GM13976 (cell line): Measurements from ENCODE around the gene MSI2.
"Not testable (repeated sequence)": the region's sequence is repeated elsewhere in the genome, so short reads cannot be mapped to it uniquely, and the experiment has no call there.

Source experiments
- DNase-seq: peaks from one replicate; pipeline ENCODE4 v3.0.0; 2012; ENCODE audit warnings: low spot score
- CTCF ChIP-seq: IDR thresholded peaks from 2 replicates; pipeline ENCODE4 v1.5.1; 2012; ENCODE audit warnings: borderline replicate concordance, mild to moderate bottlenecking; ENCODE audit not compliant: insufficient read depth; ENCODE audit errors: extremely low read depth, missing control alignments, control extremely low read depth
- in situ Hi-C: fragments of 300-500 bp; cut with MboI; formaldehyde crosslinking; loops from one replicate; pipeline ENCODE4 v1.12.0; 2022; ENCODE audit warnings: low sequenced_read_pairs, mixed read lengths, inconsistent platforms; ENCODE audit not compliant: unreplicated experiment

The MSI2 gene

DNA sequence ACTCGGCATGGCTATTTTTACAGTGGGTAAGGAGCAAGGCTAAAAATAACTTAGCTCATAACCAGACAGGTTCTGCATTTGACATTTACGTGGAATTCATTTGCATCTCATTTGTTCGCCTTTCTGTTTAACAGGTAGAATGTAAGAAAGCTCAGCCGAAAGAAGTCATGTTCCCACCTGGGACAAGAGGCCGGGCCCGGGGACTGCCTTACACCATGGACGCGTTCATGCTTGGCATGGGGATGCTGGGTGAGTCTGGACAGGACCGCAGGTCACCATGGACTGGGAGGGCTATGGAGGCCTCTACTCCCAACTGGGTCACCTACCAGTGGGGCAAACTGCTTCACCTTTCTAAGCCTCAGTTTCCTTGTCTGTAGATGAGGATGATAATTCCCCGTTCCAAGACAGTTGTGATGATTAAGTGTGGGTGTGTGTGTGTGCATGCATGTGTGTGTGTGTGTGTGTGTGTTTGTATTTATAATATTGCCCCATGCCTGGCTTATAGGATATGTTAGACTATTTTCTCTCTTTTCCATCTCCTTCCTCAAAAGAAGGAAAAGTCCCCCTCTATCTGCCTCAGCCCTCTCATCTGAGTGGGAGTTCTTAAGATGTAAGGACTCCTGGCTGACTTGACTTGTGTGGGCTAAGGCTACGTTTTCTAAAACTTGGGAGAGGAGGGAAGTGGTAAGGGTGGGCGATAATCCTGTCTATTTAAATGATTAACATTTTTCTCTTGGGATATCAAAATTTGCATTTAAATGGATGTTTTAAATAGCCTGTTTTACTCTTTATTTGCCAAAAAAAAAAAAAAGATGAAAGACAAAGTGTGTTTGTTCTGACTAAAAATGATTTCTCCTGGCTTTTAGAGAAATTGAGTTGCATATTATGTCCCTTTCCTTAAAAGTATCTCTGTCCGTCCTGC is 359.8 kb downstream of the MSI2 start:
- TF ChIP-seq CTCF, result no peak
- no peak for DNase-seq
- in situ Hi-C loops, result no loop called here

DNA sequence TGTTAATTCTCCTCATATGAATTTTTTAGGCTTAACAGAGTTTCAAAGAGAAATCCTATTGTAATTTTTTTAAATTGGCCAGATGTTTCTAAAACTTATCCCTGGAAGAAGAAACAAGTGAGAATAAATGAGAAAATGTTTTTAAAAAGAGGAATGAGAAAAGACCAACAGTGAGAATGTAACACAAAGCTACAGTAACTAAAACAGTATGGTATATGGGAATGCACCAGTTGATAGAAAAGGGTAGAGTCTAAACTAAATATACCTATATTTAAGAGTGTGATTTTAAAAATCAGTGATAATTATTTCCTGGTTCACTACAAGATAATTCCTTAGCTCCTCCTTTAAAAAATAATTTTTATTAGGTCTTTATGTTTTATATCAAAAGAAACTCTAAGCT is 360.9 kb downstream of the MSI2 start:
- no peak for TF ChIP-seq CTCF
- in situ Hi-C loops, result no loop called here

DNA sequence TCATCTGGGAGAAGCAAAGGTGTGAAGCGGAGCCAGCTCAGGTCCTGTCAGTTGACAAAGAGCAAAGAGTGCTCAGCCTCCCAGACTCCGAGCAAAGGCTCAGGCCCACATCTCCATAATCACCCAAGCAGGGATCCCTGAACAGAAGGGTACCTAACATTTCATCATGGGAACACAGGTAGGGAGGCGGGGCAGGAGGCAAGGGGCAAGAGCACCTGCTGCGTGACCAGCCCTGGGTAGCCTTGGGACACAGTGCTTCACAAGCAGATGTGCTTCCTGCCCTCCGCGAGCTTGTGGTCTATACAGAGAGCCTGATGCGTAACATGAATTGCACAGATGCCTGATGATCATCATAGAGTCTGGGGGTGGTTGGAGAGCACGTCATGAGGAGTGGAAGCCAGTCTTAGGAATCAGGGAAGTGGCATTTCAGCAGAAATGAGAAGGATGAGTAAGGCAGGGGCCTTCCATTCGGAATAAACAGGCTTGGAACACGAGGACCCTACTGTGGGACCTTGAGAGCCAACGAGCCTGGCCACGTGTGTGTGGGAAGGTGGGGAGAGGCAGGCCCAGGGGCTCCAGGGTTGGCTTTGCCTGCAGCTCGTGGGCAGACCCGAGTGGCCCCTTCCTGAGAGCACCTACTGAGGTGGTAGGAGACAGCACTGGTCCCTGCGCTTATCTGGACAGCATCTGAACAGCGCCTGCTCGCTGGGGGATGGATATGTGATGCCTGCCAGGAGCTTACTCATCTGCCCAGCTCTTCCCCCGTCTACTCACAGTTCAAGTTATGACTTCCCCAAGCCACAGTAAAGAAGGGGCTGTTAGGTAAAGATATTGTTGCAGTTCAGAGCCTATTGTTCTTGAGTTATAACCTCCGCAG is 363.0 kb downstream of the MSI2 start:
- TF ChIP-seq CTCF, result no peak
- no peak for DNase-seq
- in situ Hi-C loops, result no loop called here

More for the DNA sequence above, 360.9 kb downstream of the MSI2 start:
- no peak for DNase-seq

DNA sequence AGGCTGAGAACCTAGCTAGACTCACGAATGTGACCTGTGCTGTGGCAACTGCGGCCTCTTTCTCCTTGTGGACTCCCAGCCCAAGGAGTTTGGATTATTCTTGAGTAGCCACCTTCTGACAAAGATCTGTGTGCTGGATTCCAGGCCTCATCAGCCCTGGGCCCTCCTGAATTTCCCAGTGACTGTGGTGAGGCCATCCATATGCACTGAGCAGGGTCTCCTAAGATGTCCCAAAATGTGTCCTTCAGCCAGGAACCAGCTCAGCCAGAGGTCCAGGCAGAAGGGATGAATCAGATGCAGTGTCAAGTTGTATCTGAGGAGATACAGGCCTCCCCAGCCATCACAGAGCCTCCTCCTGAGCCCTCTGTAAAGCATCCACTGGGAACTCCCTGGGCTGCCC is 364.3 kb downstream of the MSI2 start:
- DNase-seq, result no peak
- in situ Hi-C loops, result no loop called here

GRCh38 chr17:57621791-57622190 is 365.5 kb downstream of the MSI2 start:
- in situ Hi-C loops, DNase-seq: not testable (repeated sequence)

More for the DNA sequence above, 364.3 kb downstream of the MSI2 start:
- no peak for TF ChIP-seq CTCF

- in situ Hi-C loops, result no loop called here
- no peak for TF ChIP-seq CTCF
- no peak for DNase-seq
These were observed 366.0 kb downstream of the MSI2 start for GRCh38 chr17:57622306-57622682.
